GM19395 (cell line): ENCODE data around the gene NKX3-2.

ENCODE experiments used
- ATAC-seq: cut with Tn5 transposase; IDR thresholded peaks from one replicate; pipeline ENCODE4 v1.9.1; 2021; ENCODE audit warnings: mild to moderate bottlenecking, moderate library complexity; ENCODE audit not compliant: unreplicated experiment

NKX3-2 gene

DNA sequence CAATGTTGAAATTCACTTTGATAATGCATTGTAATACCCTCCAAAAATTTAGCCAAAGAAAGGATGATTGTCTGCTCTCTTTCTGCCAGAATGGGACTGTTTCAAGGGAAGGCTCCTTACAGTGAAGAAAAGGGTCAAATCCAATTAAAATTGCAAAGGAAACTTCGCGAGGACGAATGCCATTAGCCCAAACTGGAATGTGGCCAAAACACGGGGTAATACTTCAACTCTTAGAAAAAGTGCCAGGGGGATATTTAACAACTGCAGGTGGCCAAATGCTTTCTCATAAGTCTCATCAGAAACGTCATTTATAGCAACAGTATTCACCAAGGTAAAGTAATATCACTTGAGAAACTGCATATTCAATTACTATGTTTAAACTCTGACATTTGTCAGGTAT, 29.0 kb downstream of the NKX3-2 start:
- ATAC-seq = no peak

DNA sequence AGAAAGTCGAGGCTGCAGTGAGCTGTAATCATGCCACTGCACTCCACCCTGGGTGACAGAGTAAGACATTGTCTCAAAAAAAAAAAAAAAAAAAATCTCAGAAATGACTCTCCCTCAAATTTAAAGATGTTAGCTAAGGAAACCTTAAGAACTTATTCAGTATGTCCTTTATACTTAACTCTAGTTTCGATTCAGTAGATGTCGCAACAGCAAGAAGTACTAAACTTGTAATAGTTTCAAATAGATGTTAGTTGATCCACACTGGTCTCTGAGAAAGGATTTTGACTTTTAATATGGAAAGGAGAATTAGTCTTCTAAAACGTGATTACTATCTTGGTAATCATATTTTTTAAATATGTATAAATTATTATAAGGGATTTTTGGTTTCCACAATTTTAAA, 29.6 kb downstream of the NKX3-2 start:
- ATAC-seq = no peak

DNA sequence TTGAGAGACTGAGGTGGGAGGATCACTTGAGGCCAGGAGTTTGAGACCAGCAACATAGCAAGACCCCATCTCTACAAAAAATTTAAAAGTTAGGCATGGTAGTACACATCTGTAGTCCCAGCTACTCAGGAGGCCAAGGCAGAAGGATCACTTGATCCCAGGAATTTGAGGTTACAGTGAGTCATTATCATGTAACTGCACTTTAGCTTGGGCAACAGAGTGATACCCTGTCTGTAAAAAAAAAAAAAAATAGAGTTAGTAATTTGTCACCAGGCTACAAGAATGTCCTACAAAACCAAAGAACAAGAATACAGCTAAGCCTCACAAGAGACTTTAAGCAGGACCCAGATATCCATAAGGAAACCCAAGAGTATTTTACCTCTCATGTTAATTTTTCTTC, 33.2 kb downstream of the NKX3-2 start:
- no peak for ATAC-seq

DNA sequence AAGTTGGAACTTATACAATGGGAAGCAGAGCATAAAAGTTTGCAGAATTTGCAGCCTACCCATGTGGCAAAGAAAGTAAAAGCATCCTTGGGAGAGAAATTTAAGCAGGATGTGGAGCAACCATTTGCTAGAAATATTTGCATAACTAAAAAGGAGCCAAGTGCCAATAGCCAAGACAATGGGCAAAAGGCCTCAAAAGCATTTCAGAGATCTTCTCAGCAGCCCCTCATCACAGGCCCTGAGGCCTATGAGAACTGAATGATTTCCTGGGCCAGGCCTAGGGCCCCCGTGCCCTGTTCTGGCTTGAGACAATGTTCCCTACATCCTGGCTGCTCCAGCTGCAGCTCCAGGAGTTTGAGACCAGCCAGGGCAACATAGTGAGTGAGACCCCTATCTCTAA, 34.9 kb downstream of the NKX3-2 start:
- no peak for ATAC-seq

DNA sequence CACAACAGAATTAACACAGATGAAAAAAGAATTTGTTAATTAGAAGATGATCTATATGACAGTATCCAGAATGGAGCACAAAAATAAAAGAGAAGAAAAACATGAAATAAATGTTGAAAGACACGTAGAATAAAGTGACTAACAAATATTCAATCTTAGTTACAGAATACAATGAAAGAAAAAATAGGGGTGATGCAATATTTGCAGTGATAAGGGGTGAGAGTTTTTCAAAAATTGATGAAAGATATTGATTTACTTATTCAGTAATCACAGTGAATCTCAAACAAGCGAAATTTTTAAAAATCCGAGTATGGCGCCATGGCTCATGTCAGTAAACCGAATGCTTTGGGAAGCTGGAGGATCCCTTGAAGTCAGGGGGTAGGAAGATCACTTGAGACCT, 39.9 kb downstream of the NKX3-2 start:
- ATAC-seq = no peak

DNA sequence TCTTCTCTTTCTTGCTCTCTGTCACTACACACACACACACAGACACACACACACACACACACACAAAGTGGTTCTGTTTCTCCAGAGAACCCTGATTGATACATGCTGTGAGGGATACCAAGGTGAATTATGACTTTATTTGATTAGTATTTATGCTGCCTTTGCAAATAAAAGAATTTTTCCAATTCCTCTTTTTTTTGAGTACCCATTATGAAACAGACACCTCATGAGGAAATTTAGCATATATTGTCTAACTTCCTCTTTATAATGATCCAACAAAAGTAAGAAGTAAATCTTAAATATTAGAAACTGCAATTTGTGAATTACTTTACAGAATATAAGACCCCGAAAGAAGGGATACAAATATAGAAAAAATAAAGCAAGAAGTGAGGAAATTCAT, 45.8 kb downstream of the NKX3-2 start:
- ATAC-seq = no peak

DNA sequence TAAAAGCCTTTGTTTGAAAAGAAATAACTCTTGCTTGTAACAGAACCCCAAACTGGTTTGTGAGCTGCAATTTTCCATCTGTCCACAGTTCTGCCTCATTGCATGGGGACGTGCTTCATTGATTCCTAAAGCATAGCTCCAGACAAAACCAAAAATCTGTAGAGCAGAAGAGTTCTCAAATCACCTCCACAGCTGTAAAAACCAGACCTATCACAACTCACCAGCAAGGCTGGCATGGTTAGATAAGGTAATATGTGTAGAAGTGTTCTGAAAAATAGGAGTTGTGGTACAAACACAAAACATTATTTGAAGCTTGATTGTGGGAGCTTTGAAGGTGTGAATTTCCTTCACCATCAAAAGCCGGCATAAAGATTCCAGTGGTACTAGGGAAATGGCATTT, 47.7 kb downstream of the NKX3-2 start:
- ATAC-seq = no peak

DNA sequence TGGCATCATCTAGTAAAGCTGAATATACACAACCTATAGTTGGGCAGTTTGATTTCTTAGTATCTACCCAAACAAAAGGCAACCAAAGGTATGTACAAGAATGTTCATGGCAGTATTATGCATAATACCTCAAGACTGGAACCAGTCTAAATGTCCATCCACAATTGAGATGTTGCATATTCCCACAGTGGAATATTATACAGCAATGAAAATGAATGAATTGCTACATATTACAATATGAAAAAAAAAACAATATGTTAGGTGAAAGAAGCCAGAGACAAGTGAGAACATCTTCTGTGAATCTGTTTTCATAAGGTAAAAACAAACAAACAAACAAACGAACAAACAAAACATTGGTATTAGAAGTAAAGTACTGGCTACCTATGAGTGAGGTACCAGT, 48.6 kb downstream of the NKX3-2 start:
- ATAC-seq = no peak

DNA sequence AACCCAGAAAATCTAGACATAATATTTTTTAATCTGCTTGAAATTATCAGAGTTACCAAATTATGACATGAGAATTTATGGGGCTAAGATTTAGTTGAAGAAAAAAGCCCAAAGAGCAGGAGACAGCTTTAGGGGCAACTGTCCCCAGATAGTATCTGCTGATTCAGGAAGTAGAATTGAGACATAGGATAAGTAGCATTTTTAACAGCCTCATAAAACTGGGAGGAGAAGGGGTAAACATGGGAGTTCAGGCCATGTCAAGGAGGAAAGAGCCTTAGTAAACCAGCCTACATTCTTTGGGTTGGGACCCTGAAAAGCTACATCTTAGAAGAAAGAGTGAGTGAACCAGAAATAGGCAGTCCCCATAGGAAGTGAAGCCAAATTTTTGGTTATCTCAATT, 50.5 kb downstream of the NKX3-2 start:
- no peak for ATAC-seq

DNA sequence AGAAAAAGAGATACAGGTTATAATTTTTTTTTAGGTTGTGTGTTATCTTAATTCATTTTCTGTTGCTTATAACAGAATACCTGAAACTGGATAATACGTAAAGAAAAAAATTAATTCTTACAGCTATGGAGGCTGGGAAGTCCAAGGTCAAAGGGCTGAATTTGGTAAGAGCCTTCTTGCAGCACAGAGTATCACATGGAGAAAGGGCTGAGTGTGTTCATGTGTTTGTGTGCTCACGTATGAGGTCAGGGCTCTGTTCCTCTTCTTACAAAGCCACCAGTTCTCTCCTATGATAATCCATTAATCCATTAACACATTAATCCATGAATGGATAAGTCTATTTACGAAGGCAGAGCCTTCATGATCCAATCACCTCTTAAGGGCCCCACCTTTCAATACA, 51.6 kb downstream of the NKX3-2 start:
- ATAC-seq = no peak
